A204.1 (cell line): ENCODE measurements around the gene YBEY.

Experiments used
- FAIRE-seq: peaks from 2 replicates; lab custom pipeline; 2012; peaks lifted over from hg19 to GRCh38; lab: Jason Lieb, UNC

The YBEY gene

DNA sequence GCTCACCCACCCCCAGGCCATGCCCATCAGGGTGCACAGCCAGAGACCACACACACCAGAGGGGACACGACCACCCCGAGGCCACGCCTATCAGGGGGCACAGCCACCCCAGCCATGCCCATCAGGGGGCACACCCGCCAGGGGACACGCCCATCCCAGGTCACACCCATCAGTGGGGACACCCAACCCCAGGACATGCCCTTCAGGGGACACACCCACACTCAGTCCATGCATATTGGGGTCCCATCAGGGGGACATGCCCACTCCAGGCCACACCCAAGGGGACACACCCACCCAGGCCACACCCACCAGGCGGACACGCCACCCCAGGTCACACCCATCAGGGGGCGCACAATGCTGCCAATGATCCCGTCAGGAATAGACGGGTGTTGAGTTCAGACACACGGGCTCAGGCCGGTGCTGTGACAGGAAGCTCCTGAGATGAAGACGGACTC, 21.4 kb upstream of the YBEY start:
- no peak for FAIRE-seq

DNA sequence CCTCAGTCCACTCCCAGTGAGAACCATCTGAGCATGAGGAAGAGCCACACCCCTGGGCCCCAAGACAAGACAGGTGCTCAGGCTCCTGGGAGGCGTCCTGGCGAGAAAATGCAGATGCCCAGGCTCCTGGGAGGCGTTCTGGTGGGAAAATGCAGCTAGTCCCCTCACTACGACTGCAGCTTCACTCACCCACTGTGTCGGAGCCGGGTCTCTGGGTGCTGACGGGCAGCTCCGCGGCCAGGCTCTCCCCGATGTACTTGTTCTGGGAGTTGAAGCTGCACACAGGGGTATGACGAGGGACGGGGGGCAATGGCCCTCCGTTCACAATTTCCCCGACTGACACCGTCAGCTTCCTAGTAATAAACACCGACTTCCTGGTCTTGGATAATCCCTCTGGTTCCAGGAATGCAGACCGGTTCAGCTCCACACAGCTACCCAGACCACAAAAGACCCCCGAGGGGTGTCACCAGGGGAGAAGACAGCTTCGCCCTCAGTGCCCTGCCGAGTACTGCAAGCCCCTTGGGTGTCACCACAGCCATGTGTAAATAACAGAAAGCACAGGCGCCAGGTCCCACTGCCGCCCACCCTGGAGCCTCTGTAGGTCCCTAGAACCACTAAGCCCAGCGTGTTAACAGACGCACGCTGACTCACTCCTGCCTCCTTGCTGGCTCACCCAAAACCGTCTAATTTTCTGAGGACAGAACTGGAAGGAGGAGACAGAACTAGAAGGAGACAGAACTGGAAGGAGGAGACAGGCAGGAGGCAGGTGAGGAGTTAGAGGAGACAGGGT, 20.2 kb upstream of the YBEY start:
- no peak for FAIRE-seq

GRCh38 chr21:46266946-46267345, 19.2 kb upstream of the YBEY start:
- FAIRE-seq, result no peak

- no peak for FAIRE-seq
These were observed 17.8 kb upstream of the YBEY start for GRCh38 chr21:46268371-46268770.

DNA sequence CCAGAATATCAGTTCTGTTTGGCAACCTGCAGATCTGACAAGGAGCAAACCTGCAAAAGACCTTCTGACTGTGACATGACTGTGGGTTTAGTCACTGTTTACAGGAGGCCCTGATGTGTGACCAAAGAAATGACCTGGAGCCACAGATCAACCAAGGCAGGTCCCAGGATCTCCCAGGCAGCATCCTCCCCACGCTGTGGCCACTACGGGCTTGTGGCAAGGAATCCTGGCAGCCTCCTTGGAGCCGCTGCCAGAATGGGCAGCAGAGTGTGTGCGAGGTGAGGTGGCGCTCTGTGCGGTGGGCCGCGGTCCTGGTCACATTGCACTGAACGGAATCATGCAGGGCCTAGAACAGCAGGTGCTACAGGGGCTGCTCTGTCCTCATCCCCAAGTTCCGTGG, 16.7 kb upstream of the YBEY start:
- FAIRE-seq, result no peak

GRCh38 chr21:46273341-46273740, 12.8 kb upstream of the YBEY start:
- FAIRE-seq, result no peak

DNA sequence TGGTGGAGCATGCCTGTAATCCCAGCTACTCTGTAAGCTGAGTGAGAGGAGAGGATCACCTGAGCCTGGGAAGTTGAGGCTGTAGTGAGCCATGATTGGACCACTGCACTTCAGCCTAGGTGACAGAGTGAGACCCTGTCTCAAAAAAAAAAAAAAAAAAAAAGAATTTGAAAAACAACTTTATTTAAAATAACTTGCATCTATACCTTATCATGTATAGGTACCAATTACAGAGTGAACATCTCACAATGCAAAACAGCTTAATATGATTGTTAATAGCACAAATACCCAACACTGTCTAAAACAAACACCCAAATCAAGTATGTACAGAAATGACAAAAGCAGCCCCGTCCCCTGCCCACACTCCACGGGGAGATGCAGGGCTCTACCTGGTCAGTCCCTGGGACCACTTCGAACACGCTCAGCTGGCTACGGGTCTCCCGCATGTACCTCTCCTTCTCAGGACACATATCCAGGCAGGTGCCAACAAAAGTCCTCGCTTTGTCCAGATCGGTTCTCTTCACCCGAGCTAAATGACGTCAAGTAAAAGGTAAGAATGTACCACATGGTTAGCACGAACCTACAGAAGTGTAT, 11.2 kb upstream of the YBEY start:
- no peak for FAIRE-seq

GRCh38 chr21:46284077-46284644, 2.0 kb upstream of the YBEY start:
- no peak for FAIRE-seq

GRCh38 chr21:46284733-46285132, 1.4 kb upstream of the YBEY start:
- no peak for FAIRE-seq

- FAIRE-seq, result no peak
These were observed 908 bp upstream of the YBEY start, which contains the start of gene MCM3AP for GRCh38 chr21:46285206-46285661. Gene MCM3AP, minus strand, starts transcription at chr21:46285611. Its CDS starts 325 bp downstream, at chr21:46285286.

GRCh38 chr21:46286648-46287002, 483 bp downstream of the YBEY start:
- no peak for FAIRE-seq

- no peak for FAIRE-seq
These were observed 1.4 kb downstream of the YBEY start for GRCh38 chr21:46287541-46287940.

GRCh38 chr21:46289655-46290179, 3.6 kb downstream of the YBEY start:
- no peak for FAIRE-seq

DNA sequence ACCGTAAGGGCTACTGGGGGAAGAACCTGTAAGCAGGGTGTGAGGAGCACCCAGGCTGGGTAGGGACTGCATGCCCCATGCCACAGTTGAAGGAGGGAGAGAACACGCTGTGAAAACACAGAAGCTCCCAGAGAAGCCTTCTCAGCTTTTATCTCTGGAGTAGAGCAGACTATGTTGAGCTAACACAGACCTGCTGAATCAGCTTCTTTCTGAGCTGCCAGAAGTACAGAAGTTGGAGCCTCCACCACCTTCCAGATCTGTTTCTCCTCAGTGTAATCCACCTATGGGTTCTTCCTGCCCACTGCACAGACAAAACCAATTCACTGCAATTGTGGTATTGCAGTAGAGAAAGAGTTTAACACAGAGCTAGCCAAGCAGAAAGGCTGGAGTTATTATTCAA, 5.4 kb downstream of the YBEY start:
- no peak for FAIRE-seq

- no peak for FAIRE-seq
These were observed 8.6 kb downstream of the YBEY start for GRCh38 chr21:46294647-46295176.

DNA sequence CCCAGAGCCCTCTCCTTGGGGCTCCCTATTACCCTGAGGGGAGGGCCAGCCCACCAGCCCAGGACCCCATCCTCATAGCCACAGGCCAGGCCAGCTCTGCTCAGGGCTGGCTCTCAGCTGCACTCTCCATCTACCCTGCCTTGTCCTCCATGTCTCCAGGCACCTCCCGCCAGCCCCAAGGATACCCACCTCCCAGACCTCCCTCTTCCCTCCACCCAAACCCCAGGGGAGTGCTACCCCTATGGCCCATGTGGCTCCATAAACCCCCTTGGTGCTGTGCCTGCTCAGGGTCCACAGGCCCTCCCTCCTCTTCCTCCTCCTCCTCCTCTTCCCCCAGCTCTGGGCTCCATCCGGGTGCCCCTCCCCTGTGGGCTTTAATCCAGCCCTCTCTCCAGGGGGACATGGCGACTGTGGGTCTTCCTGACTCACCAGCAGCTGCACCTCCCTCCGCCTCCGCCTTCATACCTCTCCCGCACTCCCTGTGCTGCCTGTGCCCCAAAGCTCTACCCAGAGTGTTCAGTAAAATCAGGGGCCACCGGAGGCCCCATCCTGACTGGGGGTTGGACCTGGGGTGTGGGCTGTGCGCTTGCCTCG, 9.1 kb downstream of the YBEY start:
- no peak for FAIRE-seq

DNA sequence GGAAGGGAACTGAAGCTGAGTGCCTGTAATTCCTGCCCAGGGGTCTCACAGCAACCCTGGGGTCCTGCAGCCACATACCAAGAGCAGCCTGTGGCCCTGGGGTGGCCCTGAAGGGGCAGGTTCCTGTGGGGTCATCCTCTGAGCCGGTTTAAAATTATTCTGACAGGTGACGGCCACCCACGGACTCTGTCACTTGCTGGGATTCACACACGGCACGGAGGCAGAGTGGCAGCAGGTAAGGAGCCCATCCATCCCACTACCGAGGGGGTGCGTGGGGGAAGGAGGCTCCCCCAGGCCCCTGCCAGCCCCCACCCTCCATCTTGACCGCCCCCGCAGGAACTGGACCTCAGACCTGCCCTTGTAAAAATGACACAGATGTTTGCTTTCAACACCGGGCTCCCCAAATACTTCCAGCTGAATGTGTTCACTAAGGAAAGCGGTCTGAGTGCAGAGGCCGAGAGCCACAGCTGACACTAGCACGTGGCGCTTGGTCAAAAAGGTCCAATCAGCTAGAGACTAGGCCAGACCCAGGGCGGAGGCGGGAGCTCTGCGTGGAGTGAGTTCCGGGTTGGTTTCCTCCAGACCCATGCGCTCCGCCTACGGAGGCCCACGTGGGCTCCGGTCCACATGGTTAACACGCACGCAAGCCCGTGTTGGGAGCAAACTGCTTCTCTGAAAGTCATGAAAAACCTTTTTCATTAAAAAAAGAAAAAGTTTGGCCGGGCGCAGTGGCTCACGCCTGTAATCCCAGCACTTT, 10.0 kb downstream of the YBEY start:
- FAIRE-seq, result no peak

DNA sequence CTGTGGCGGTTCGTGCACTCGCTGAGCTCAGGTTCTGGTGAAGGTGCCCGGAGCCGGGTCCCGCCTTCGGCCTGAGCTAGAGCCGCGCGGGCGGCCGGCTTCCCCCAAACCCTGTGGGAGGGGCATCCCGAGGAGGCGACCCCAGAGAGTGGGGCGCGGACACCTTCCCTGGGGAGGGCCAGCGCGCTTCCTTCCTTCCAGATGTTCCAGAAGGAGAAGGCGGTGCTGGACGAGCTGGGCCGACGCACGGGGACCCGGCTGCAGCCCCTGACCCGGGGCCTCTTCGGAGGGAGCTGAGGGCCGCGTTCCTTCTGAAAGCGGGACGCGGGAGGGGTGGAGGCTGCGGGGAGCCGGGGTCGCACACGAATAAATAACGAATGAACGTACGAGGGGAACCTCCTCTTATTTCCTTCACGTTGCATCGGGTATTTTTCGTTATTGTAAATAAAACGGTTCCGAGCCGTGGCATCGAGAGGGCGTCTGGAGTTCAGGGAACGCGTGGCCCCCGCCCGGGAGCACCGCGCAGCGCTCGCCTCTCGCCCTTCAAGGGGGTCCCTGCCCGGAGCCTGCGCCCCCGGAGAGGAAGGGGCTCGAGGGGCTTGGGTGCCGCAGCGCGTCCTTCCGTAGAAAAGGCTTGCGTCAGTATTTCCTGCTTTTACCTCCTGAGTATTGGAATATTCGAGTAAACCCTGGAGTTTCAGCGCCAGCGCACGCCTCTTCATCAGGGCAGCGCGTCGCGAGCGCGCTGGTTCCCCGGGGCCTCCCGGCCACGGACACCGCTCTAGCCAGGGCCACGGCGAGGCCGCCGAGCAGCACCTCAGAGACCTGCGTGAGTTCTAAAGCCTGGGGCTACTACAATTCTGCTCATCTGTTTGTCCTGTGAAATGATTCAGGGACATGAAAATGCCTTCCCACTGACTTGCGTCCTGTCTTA, 11.5 kb downstream of the YBEY start:
- no peak for FAIRE-seq

DNA sequence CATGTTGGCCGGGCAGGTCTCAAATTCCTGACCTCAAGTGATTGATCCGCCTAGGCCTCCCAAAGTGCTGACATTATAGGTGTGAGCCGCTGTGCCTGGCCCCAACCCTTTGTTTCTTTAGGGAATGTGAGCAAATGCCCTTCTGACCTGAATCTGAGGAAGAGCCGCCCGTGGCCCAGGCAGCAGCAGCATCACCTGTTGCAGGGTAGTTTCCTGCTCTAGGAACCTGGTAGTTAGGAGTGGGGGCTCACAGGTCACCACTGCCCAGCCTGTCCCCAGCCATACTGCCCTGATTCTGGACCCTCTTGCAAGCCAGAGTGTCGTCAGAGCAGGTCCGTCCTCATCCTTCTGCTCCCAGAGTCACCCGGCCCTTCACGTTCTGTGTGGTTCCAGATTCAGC, 13.0 kb downstream of the YBEY start:
- no peak for FAIRE-seq

GRCh38 chr21:46301759-46302158, 15.6 kb downstream of the YBEY start:
- no peak for FAIRE-seq

- FAIRE-seq, result no peak
These were observed 18.3 kb downstream of the YBEY start for GRCh38 chr21:46304437-46304836.
